ENCODE results near the gene F2R. TPM values are rescaled to one million over a fixed set of nuclear protein-coding genes. Genes with fewer than 3 reads are reported as not detected.

Gene F2R
- total RNA-seq, 4 donors from 2014 or later: 5.0 to 11.4 (median 8.5) TPM

DNA sequence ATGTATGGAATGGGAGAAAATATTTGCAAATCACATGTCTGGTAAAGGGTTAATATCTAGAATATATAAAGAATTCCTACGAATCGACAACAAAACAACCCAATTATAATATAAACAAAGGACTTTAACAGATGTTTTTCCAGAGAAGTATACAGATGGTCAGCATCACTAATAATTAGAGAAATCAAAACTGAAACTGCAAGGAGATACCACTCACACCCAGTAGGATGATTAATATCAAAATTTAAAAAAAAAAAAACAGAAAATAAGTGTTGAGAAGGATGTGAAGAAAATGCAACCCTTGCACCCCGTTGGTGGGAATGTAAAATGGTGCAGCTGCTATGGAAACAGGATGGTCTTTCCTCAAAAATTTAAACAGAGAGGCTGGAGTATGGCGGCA is 34.6 kb upstream of the F2R start:
- Histone ChIP-seq H3K36me3 (peaks cover 0 to 8% (median 0%) of the 10 kb centered on the region in 3 donors), H3K9me3 (no peaks in the 10 kb centered on the region), H3K27me3 (no peaks in the 10 kb centered on the region), H3K4me1 (peaks cover 0 to 8% (median 1%) of the 10 kb centered on the region in 4 donors), H3K4me3 (no peak overlapping the region), H3K27ac (no peak overlapping the region)
- no peak for DNase-seq
- TF ChIP-seq, protein P1, sequence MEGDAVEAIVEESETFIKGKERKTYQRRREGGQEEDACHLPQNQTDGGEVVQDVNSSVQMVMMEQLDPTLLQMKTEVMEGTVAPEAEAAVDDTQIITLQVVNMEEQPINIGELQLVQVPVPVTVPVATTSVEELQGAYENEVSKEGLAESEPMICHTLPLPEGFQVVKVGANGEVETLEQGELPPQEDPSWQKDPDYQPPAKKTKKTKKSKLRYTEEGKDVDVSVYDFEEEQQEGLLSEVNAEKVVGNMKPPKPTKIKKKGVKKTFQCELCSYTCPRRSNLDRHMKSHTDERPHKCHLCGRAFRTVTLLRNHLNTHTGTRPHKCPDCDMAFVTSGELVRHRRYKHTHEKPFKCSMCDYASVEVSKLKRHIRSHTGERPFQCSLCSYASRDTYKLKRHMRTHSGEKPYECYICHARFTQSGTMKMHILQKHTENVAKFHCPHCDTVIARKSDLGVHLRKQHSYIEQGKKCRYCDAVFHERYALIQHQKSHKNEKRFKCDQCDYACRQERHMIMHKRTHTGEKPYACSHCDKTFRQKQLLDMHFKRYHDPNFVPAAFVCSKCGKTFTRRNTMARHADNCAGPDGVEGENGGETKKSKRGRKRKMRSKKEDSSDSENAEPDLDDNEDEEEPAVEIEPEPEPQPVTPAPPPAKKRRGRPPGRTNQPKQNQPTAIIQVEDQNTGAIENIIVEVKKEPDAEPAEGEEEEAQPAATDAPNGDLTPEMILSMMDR (IDR thresholded peaks at IDR 0.05): no peak
- TF ChIP-seq POLR2A (IDR thresholded peaks at IDR 0.05): no peak

DNA sequence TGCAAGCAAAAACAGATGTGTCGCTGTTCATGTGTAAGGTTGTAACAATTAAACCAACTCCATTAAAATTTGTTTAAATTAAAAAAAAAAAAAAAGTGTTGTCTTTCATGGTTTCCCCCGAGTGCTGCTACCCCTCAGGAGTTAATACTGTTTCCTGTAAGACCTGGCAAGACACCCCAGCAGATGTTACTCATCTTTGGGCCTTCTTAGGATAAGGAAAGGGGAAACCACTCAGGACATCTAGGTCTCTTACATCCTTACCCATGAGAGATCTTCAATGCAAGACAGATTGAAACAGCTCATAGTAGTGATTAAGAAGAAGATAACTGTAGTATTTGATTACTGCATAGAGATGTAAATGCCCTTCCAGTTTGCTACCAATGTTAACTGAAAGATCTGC is 33.5 kb upstream of the F2R start:
- Histone ChIP-seq H3K9me3 (no peaks in the 10 kb centered on the region), H3K36me3 (peaks cover 0 to under 1% (median 0%) of the 10 kb centered on the region in 3 donors), H3K27me3 (no peaks in the 10 kb centered on the region), H3K4me1 (peaks cover 0 to 8% (median 1%) of the 10 kb centered on the region in 4 donors), H3K4me3 (no peak overlapping the region), H3K27ac (no peak overlapping the region)
- TF ChIP-seq, protein P1 (IDR thresholded peaks at IDR 0.05): no peak
- TF ChIP-seq POLR2A (IDR thresholded peaks at IDR 0.05): no peak
- no peak for DNase-seq

DNA sequence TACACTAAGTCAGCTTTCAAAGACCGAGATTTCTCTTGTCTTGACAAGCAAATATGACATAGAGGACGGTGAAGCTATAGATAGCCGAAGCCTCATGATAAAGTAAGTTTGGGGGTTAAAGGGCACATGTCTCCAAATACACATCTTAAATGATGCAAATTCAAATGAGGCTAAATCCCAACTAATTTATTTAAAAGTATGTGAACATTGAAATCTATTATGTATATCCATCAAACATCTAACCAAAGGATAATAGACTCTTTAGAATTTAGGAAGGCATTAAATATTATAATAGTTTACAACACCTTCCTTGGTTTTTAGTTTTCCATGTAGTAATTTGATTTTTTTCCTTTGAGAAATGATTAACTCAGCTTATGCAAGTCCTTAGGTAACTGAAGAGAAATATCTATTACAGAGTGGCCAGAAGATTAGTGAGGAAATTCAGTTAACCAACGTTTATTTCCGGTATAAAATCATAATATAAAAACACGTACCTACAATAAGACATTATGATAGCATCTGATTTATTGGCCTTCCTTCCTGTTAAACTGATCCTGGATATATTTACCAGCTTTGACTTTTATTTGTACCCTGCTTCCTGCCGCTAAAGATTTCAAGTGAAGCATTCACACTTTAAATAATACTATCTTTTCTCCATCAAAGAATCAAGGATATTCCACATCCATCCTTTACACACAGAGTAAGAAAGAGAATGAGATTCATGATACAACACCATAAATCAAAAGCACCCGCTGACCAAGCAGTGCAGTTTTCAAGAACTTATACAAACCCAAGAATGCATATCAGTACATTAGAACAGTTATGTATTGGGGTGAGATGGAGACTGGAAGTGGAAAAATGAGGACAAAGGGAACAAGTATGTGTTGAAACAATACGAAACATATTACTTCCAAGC is 31.9 kb upstream of the F2R start:
- no peaks in the 10 kb centered on the region for H3K27me3 ChIP-seq
- H3K4me1 ChIP-seq: peaks cover 0 to 13% (median 1%) of the 10 kb centered on the region in 4 donors
- TF ChIP-seq, protein P1 (IDR thresholded peaks at IDR 0.05): no peak
- no peak overlapping the region for H3K4me3 ChIP-seq
- H3K9me3 ChIP-seq: no peaks in the 10 kb centered on the region
- no peak for DNase-seq
- H3K36me3 ChIP-seq: peaks cover 0 to 7% (median 0%) of the 10 kb centered on the region in 3 donors
- peak overlapping the region in 2 of 4 donors; percentile 32 to 50 for H3K27ac ChIP-seq

DNA sequence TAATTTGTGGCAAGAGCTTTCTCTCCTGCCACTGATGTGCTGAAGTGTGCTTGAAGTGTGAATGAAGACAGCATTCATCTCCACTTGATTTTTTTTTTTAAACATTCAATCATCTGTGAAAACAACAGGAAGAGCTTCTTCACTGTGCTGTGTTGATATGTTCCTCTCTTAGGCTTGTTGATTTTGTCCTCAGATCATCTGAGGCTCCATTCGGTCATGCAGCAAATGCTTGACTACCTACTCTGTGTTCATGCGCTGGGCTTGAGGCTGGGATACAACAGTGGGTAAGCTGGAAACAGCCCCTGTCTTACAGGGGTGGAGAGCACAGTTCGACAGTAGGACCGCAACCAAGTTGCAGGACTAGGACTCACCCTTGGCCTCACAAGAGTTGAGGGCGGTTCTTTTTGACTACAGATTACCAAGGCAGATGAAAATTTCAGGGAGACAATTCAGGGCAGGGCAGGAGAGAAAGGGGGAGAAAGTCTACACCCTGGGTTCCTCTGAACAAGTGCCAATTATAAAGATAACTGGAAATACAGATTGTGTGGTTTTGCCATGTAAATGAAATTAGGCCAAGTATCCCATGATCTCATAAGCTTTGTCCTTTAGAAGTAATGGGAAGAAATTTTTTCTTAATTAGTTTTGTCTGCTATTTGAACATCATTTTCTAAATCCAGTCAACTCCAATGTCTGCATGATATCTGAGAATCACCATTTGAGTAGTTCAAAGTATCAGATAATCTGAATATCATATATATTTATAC is 31.0 kb upstream of the F2R start:
- Histone ChIP-seq H3K36me3 (peaks cover 0 to 7% (median 0%) of the 10 kb centered on the region in 3 donors), H3K27ac (peak overlapping the region in 2 of 4 donors; percentile 32 to 50), H3K4me1 (peaks cover 0 to 18% (median 1%) of the 10 kb centered on the region in 4 donors), H3K9me3 (no peaks in the 10 kb centered on the region), H3K27me3 (no peaks in the 10 kb centered on the region), H3K4me3 (no peak overlapping the region)
- no peak for DNase-seq
- no peak for TF ChIP-seq POLR2A (IDR thresholded peaks at IDR 0.05)
- TF ChIP-seq, protein P1 (IDR thresholded peaks at IDR 0.05): no peak

DNA sequence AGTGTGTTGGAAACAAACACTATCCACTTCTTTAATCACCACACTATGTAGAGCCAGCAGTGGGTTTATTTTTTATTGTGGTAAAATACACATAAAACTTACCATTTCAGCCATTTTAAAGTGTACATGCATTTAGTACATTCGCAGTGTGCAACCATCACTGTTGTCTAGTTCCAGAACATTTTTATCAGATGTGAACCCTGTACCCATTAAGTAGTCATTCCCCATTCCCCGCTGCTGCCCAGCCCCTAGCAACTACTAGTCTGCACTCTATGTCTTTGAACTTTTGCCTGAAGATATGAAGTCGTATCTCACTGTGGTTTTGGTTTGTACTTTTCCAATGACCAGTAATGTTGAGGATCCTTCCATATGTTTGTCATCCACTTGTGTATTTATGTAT is 30.2 kb upstream of the F2R start:
- Histone ChIP-seq H3K4me3 (no peak overlapping the region), H3K9me3 (no peaks in the 10 kb centered on the region), H3K27me3 (no peaks in the 10 kb centered on the region), H3K36me3 (peaks cover 0 to 7% (median 0%) of the 10 kb centered on the region in 3 donors), H3K27ac (peak overlapping the region in 2 of 4 donors; percentile 17 to 32), H3K4me1 (peaks cover 0 to 19% (median 1%) of the 10 kb centered on the region in 4 donors)
- no peak for TF ChIP-seq POLR2A (IDR thresholded peaks at IDR 0.05)
- TF ChIP-seq, protein P1 (IDR thresholded peaks at IDR 0.05): no peak
- DNase-seq: peak in 1 of 3 donors; percentile 55
